Motor neuron (in vitro differentiated cells): Measurements from ENCODE around the gene SCG3. TPM values are rescaled to one million over a fixed set of nuclear protein-coding genes. Genes with fewer than 3 reads are reported as not detected.

ENCODE experiments used
- ATAC-seq, 8 experiments: fragments of 200-7000 bp; cut with Tn5 transposase; replicated peaks in 6 of 8; 2 replicates each; pipeline ENCODE4 v1.8.0; 2021; ENCODE audit warnings: mild to moderate bottlenecking in 8 of 8, moderate library complexity in 8 of 8
- H3K27ac ChIP-seq, 2 donors: fragments of 250-450 bp; sonication (Bioruptor Pico); 2 replicates each; pipeline ENCODE4 v1.9.0; 2021; ENCODE audit warnings: antibody characterized with exemption in 2 of 2, mild to moderate bottlenecking in 2 of 2, moderate library complexity in 1 of 2
- H3K4me1 ChIP-seq, 2 donors: fragments of 250-450 bp; sonication (Bioruptor Pico); replicated peaks in 1 of 2; 2 replicates each; pipeline ENCODE4 v1.6.1; 2021; ENCODE audit warnings: antibody characterized with exemption in 2 of 2, mild to moderate bottlenecking in 2 of 2, moderate library complexity in 1 of 2
- H3K4me3 ChIP-seq, 5 donors: fragments of 250-450 bp; sonication (Bioruptor Pico); 2 replicates each; pipeline ENCODE4 v1.9.0; 2021; ENCODE audit warnings: antibody characterized with exemption in 5 of 5, mild to moderate bottlenecking in 5 of 5, moderate library complexity in 4 of 5
- WGBS, 10 experiments: fragments of 450-650 bp; shearing (Covaris generic); methylation state at CpG; one replicate each; pipeline ENCODE4 v1.0.0; 2022; 5-methylcytosine and 5-hydroxymethylcytosine counted together
- in situ Hi-C, 9 experiments: fragments of 400-800 bp; cut with MboI; loops; one replicate each; pipeline ENCODE4 v1.15.0; 2021; ENCODE audit warnings: low sequenced_read_pairs in 9 of 9, low pct_unique_long_range_greater_than_20kb in 2 of 9; ENCODE audit not compliant: unreplicated experiment in 9 of 9
- total RNA-seq, 8 experiments: library from RNA; unstranded; fragments of 300-600 nt; gene quantifications; 2 replicates each; pipeline versions ENCODE4 v1.2.3 to v1.2.4, GENCODE V29; 2022

Gene SCG3
- total RNA-seq, 8 experiments from 2014 or later = 0.10 to 67.6 (median 30.0) TPM

- Histone ChIP-seq H3K4me3 (no peak overlapping the region), H3K4me1 (no peaks in the 10 kb centered on the region), H3K27ac (no peak overlapping the region)
- in situ Hi-C loops = no loop called here
- WGBS, 10 experiments = 11 to 100% (median 88%) methylated on average over 1 to 2 of the region's 2 CpGs; no CpG with 5 or more reads in 3 of the 10 experiments
- ATAC-seq = peak in 2 of 8 experiments; percentile 22 to 29
Measured at GRCh38 chr15:51688863-51689262, 7.6 kb downstream of the SCG3 start.

- no peak for ATAC-seq
- Histone ChIP-seq H3K4me3 (no peak overlapping the region), H3K4me1 (no peaks in the 10 kb centered on the region), H3K27ac (no peak overlapping the region)
- WGBS, 10 experiments = 22 to 88% (median 69%) methylated on average over 2 to 3 of the region's 3 CpGs; no CpG with 5 or more reads in 1 of the 10 experiments
- in situ Hi-C loops = no loop called here
Measured at GRCh38 chr15:51692154-51692553, 10.9 kb downstream of the SCG3 start.

- H3K4me3 ChIP-seq = no peak overlapping the region
- H3K4me1 ChIP-seq = no peaks in the 10 kb centered on the region
- ATAC-seq = no peak
- no peak overlapping the region for H3K27ac ChIP-seq
- in situ Hi-C loops = no loop called here
- WGBS, 10 experiments = 20 to 87% (median 74%) methylated on average over 1 to 5 of the region's 5 CpGs
Measured at GRCh38 chr15:51696566-51696965, 15.3 kb downstream of the SCG3 start.

GRCh38 chr15:51697163-51697562, 15.9 kb downstream of the SCG3 start:
- peak in 1 of 8 experiments; percentile 83 for ATAC-seq
- Histone ChIP-seq H3K4me1 (no peaks in the 10 kb centered on the region), H3K27ac (no peak overlapping the region), H3K4me3 (no peak overlapping the region)
- 0 to 100% (median 93%) methylated on average over 1 to 2 of the region's 2 CpGs; no CpG with 5 or more reads in 2 of the 10 experiments for WGBS, 10 experiments
- in situ Hi-C loops = no loop called here

- no peaks in the 10 kb centered on the region for H3K4me1 ChIP-seq
- in situ Hi-C loops = no loop called here
- H3K27ac ChIP-seq = no peak overlapping the region
- no peak overlapping the region for H3K4me3 ChIP-seq
- WGBS, 10 experiments = 14 to 100% (median 75%) methylated on average over 1 of the region's 1 CpG; no CpG with 5 or more reads in 1 of the 10 experiments
- no peak for ATAC-seq
Measured at GRCh38 chr15:51699373-51699772, 18.1 kb downstream of the SCG3 start.

GRCh38 chr15:51702710-51703109, 21.4 kb downstream of the SCG3 start:
- no peaks in the 10 kb centered on the region for H3K4me1 ChIP-seq
- no peak overlapping the region for H3K4me3 ChIP-seq
- H3K27ac ChIP-seq = no peak overlapping the region
- no peak for ATAC-seq
- WGBS, 10 experiments = 10 to 100% (median 63%) methylated on average over 1 of the region's 1 CpG; no CpG with 5 or more reads in 2 of the 10 experiments
- in situ Hi-C loops = no loop called here

GRCh38 chr15:51706291-51706690, 25.0 kb downstream of the SCG3 start:
- Histone ChIP-seq H3K4me3 (no peak overlapping the region), H3K4me1 (no peaks in the 10 kb centered on the region), H3K27ac (no peak overlapping the region)
- WGBS, 10 experiments = 7 to 92% (median 78%) methylated on average over 1 to 5 of the region's 5 CpGs; no CpG with 5 or more reads in 1 of the 10 experiments
- in situ Hi-C loops = no loop called here
- ATAC-seq = no peak

GRCh38 chr15:51706926-51707608, 25.8 kb downstream of the SCG3 start:
- 6 to 100% (median 90%) methylated on average over 1 to 2 of the region's 2 CpGs; no CpG with 5 or more reads in 1 of the 10 experiments for WGBS, 10 experiments
- no peak for ATAC-seq

GRCh38 chr15:51708013-51708412, 26.7 kb downstream of the SCG3 start:
- WGBS, 10 experiments = 12 to 80% (median 65%) methylated on average over 3 to 5 of the region's 5 CpGs
- in situ Hi-C loops = no loop called here
- H3K27ac ChIP-seq = no peak overlapping the region

More at GRCh38 chr15:51706926-51707608, 25.8 kb downstream of the SCG3 start:
- H3K4me3 ChIP-seq = no peak overlapping the region
- no peaks in the 10 kb centered on the region for H3K4me1 ChIP-seq
- no peak overlapping the region for H3K27ac ChIP-seq
- in situ Hi-C loops = no loop called here

GRCh38 chr15:51709031-51709430, 27.7 kb downstream of the SCG3 start:
- Histone ChIP-seq H3K27ac (no peak overlapping the region), H3K4me1 (no peaks in the 10 kb centered on the region), H3K4me3 (no peak overlapping the region)
- WGBS, 10 experiments = 20 to 100% (median 100%) methylated on average over 1 to 3 of the region's 5 CpGs; no CpG with 5 or more reads in 3 of the 10 experiments
- in situ Hi-C loops = no loop called here
- no peak for ATAC-seq

More at GRCh38 chr15:51708013-51708412, 26.7 kb downstream of the SCG3 start:
- Histone ChIP-seq H3K4me3 (no peak overlapping the region), H3K4me1 (no peaks in the 10 kb centered on the region)
- peak in 3 of 8 experiments; percentile 14 to 92 (median 60) for ATAC-seq

- no peak overlapping the region for H3K4me3 ChIP-seq
- no peak overlapping the region for H3K27ac ChIP-seq
- H3K4me1 ChIP-seq = no peaks in the 10 kb centered on the region
- 50 to 100% (median 83%) methylated on average over 1 of the region's 1 CpG; no CpG with 5 or more reads in 3 of the 10 experiments for WGBS, 10 experiments
- no peak for ATAC-seq
- in situ Hi-C loops = no loop called here
Measured at GRCh38 chr15:51714162-51714561, 32.9 kb downstream of the SCG3 start.

GRCh38 chr15:51714911-51715310, 33.6 kb downstream of the SCG3 start:
- Histone ChIP-seq H3K4me3 (no peak overlapping the region), H3K27ac (no peak overlapping the region), H3K4me1 (no peaks in the 10 kb centered on the region)
- in situ Hi-C loops = no loop called here
- ATAC-seq = no peak
- WGBS, 10 experiments = 0 to 100% (median 35%) methylated on average over 1 of the region's 1 CpG; no CpG with 5 or more reads in 4 of the 10 experiments

GRCh38 chr15:51718219-51718618, 36.9 kb downstream of the SCG3 start:
- Histone ChIP-seq H3K4me1 (no peaks in the 10 kb centered on the region), H3K4me3 (no peak overlapping the region), H3K27ac (no peak overlapping the region)
- 10 to 80% (median 64%) methylated on average over 1 to 4 of the region's 4 CpGs; no CpG with 5 or more reads in 3 of the 10 experiments for WGBS, 10 experiments
- ATAC-seq = no peak
- in situ Hi-C loops = no loop called here

- in situ Hi-C loops = no loop called here
- Histone ChIP-seq H3K4me3 (no peak overlapping the region), H3K4me1 (no peaks in the 10 kb centered on the region), H3K27ac (no peak overlapping the region)
- no peak for ATAC-seq
- WGBS, 10 experiments = 22 to 96% (median 64%) methylated on average over 1 to 3 of the region's 3 CpGs; no CpG with 5 or more reads in 4 of the 10 experiments
Measured at GRCh38 chr15:51718746-51719145, 37.4 kb downstream of the SCG3 start.
